Cardiac muscle cell (in vitro differentiated cells and primary cell): ENCODE results near the gene C1S. TPM values are rescaled to one million over a fixed set of nuclear protein-coding genes. Genes with fewer than 3 reads are reported as not detected.
"Not testable (repeated sequence)": the region's sequence is repeated elsewhere in the genome, so short reads cannot be mapped to it uniquely, and the experiment has no call there.

ENCODE experiments used
- DNase-seq, 2 donors: peaks; one replicate each; pipeline versions ENCODE4 v3.0.0 to v3.0.0-alpha.2; 2010 to 2017; ENCODE audit warnings: low read depth in 1 of 2, low spot score in 1 of 2
- H3K27ac ChIP-seq: fragments of 200-600 bp; sonication (generic); 2 replicates; pipeline ENCODE4 v1.5.1; 2016
- H3K27me3 ChIP-seq: fragments of 200-600 bp; sonication (generic); 2 replicates; pipeline ENCODE4 v1.6.0; 2016; ENCODE audit warnings: control low read depth
- H3K36me3 ChIP-seq: fragments of 200-600 bp; sonication (generic); 2 replicates; pipeline ENCODE4 v1.5.1; 2016; ENCODE audit warnings: control low read depth
- H3K4me1 ChIP-seq: fragments of 200-600 bp; sonication (generic); 2 replicates; pipeline ENCODE4 v1.8.1; 2017; ENCODE audit warnings: low read depth, mild to moderate bottlenecking, mixed run types
- H3K4me3 ChIP-seq: fragments of 200-600 bp; sonication (generic); 2 replicates; pipeline ENCODE4 v1.5.1; 2016; ENCODE audit warnings: mild to moderate bottlenecking
- H3K9me3 ChIP-seq: fragments of 200-600 bp; sonication (generic); 2 replicates; pipeline ENCODE4 v1.5.1; 2017; ENCODE audit warnings: low read depth, mild to moderate bottlenecking, control low read depth
- CTCF ChIP-seq: IDR thresholded peaks from 2 replicates; pipeline ENCODE4 v1.5.1; 2012; ENCODE audit warnings: low read depth, mild to moderate bottlenecking, low read length
- polyA plus RNA-seq: library from polyadenylated mRNA; unstranded; fragments of >200 nt; fragmentation: Nextera tagmentation; extraction: Ambion mirVana; gene quantifications from 2 replicates; pipeline ENCODE4 v1.2.1, GENCODE V29; 2016
- total RNA-seq: library from RNA; depleted of rRNA; stranded (reverse); fragments of >200 nt; gene quantifications from 2 replicates; pipeline ENCODE4 v1.2.3, GENCODE V29; 2016

Gene C1S
- total and polyA plus RNA-seq, 2 experiments from 2014 or later, result 5.0 to 7.3 TPM

GRCh38 chr12:7023114-7023513, 37.4 kb upstream of the C1S start:
- Histone ChIP-seq H3K9me3 (no peaks in the 10 kb centered on the region), H3K4me3 (no peak overlapping the region), H3K27me3 (no peaks in the 10 kb centered on the region), H3K4me1 (no peaks in the 10 kb centered on the region), H3K36me3 (no peaks in the 10 kb centered on the region), H3K27ac (no peak overlapping the region)
- no peak for TF ChIP-seq CTCF
- DNase-seq, result no peak

GRCh38 chr12:7026854-7027253, 33.7 kb upstream of the C1S start:
- Histone ChIP-seq H3K36me3 (no peaks in the 10 kb centered on the region), H3K27me3 (no peaks in the 10 kb centered on the region), H3K4me3 (no peak overlapping the region), H3K4me1 (no peaks in the 10 kb centered on the region), H3K27ac (no peak overlapping the region), H3K9me3 (no peaks in the 10 kb centered on the region)
- no peak for TF ChIP-seq CTCF
- no peak for DNase-seq

GRCh38 chr12:7031306-7031705, 29.2 kb upstream of the C1S start:
- Histone ChIP-seq H3K36me3 (no peaks in the 10 kb centered on the region), H3K4me3 (no peak overlapping the region), H3K27ac (no peak overlapping the region), H3K9me3 (no peaks in the 10 kb centered on the region), H3K27me3 (no peaks in the 10 kb centered on the region), H3K4me1 (no peaks in the 10 kb centered on the region)
- no peak for TF ChIP-seq CTCF
- DNase-seq, result no peak

GRCh38 chr12:7032990-7033389, 27.5 kb upstream of the C1S start:
- H3K9me3 ChIP-seq, result no peaks in the 10 kb centered on the region
- H3K27me3 ChIP-seq, result no peaks in the 10 kb centered on the region
- no peaks in the 10 kb centered on the region for H3K4me1 ChIP-seq
- H3K36me3 ChIP-seq, result no peaks in the 10 kb centered on the region
- H3K4me3 ChIP-seq, result no peak overlapping the region
- TF ChIP-seq CTCF, result no peak
- DNase-seq, result no peak
- no peak overlapping the region for H3K27ac ChIP-seq

- Histone ChIP-seq H3K4me3 (no peak overlapping the region), H3K4me1 (no peaks in the 10 kb centered on the region), H3K9me3 (no peaks in the 10 kb centered on the region), H3K36me3 (no peaks in the 10 kb centered on the region), H3K27ac (no peak overlapping the region), H3K27me3 (no peaks in the 10 kb centered on the region)
- DNase-seq, result no peak
- TF ChIP-seq CTCF, result no peak
Observed at GRCh38 chr12:7034464-7034863, 26.1 kb upstream of the C1S start.

GRCh38 chr12:7035463-7035862, 25.1 kb upstream of the C1S start:
- Histone ChIP-seq H3K36me3 (no peaks in the 10 kb centered on the region), H3K4me3 (no peak overlapping the region), H3K4me1 (no peaks in the 10 kb centered on the region), H3K9me3 (no peaks in the 10 kb centered on the region), H3K27me3 (no peaks in the 10 kb centered on the region), H3K27ac (no peak overlapping the region)
- DNase-seq, result no peak
- TF ChIP-seq CTCF, result no peak

GRCh38 chr12:7037411-7037810, 23.1 kb upstream of the C1S start:
- H3K9me3 ChIP-seq, DNase-seq, H3K4me1 ChIP-seq, H3K27ac ChIP-seq, H3K36me3 ChIP-seq, H3K4me3 ChIP-seq, H3K27me3 ChIP-seq: not testable (repeated sequence)
